ENCODE results near the gene PPFIA2.

The PPFIA2 gene

DNA sequence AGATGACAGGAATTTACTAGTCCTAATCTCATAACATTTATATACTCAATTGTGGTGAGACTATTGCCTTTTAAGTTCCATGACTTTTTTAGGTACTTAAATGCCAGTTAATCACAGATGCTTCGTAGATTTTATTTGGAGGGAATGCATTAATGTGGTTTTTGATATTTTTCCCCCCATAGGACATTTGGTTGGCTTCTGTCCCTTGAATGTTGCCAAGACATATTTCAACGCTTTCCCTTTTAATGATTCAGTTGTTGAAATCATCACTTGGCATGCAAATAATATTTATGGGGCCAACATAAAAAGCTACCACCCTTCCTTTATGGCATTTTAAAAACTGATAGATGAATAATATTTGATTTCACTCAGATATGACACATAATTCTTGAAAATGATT, 509.2 kb downstream of the PPFIA2 start:
- H3K36me3 ChIP-seq = no peaks in the 10 kb centered on the region
- H3K27me3 ChIP-seq = peaks cover 3% of the 10 kb centered on the region
- no peak overlapping the region for H3K4me3 ChIP-seq (ENCODE audit: low read depth, low read length)
- H3K4me1 ChIP-seq = no peaks in the 10 kb centered on the region
- H3K9me3 ChIP-seq = no peaks in the 10 kb centered on the region
- TF ChIP-seq, protein P1, sequence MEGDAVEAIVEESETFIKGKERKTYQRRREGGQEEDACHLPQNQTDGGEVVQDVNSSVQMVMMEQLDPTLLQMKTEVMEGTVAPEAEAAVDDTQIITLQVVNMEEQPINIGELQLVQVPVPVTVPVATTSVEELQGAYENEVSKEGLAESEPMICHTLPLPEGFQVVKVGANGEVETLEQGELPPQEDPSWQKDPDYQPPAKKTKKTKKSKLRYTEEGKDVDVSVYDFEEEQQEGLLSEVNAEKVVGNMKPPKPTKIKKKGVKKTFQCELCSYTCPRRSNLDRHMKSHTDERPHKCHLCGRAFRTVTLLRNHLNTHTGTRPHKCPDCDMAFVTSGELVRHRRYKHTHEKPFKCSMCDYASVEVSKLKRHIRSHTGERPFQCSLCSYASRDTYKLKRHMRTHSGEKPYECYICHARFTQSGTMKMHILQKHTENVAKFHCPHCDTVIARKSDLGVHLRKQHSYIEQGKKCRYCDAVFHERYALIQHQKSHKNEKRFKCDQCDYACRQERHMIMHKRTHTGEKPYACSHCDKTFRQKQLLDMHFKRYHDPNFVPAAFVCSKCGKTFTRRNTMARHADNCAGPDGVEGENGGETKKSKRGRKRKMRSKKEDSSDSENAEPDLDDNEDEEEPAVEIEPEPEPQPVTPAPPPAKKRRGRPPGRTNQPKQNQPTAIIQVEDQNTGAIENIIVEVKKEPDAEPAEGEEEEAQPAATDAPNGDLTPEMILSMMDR (IDR thresholded peaks at IDR 0.05; ENCODE audit: low read depth, low read length) = no peak
- DNase-seq = no peak

DNA sequence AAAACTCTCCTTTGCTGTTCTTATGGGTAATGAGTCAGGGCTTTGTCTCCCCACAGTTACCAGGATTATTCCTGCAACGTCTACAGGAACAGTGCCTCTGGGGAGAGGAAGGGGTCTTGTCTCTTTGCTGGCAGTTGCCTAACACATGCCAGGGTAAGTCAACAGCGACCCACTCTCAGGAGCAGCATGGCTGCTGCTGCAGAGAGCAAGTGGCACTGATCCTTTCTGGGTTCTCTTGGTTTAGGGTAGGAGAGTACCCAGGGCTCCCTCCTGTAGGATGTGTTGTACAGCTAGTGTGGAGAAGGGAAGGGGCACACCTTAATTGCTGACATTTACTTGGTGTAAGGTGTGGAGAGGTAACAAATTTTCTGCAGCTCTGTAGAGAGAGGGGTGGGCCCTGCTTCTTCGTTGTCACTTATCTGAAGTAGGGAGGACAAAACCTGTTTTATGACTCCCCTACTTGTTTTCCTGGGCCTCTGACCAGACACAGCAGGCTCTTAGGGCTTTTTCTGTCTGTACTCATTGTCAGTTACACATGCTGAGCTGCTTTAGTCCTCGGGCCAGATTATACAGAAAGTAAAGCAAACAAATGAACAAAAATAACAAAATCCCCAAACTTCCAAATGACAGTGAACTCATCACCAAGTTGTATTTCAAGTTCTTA, 513.1 kb downstream of the PPFIA2 start:
- Histone ChIP-seq H3K9me3 (no peaks in the 10 kb centered on the region), H3K4me3 (ENCODE audit: low read depth, low read length) (no peak overlapping the region), H3K27me3 (peaks cover 3% of the 10 kb centered on the region), H3K36me3 (no peaks in the 10 kb centered on the region), H3K4me1 (no peaks in the 10 kb centered on the region)
- no peak for DNase-seq
- TF ChIP-seq, protein P1 (IDR thresholded peaks at IDR 0.05; ENCODE audit: low read depth, low read length) = no peak

DNA sequence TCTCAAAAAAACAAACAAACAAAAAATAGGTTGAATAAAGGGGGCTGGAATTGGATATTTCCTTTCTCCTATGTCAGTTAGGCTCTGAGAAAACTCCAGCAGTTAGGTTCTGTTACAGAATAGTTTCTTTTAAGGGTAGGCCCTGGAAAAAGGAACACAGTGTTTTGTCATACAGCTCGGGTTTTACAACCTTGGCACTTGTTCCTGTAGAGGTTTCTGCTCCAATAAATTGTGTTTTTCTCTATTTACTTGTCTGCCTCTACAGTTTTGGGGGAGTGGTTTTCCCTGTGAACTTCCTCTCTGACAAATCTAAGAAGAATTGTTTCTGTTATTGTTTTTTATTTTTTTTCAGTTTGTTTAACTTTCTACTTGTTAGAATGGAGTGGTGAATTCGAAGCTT, 513.7 kb downstream of the PPFIA2 start:
- Histone ChIP-seq H3K27me3 (peaks cover 3% of the 10 kb centered on the region; the same call in 1 of the 2 replicates), H3K4me3 (ENCODE audit: low read depth, low read length) (no peak overlapping the region), H3K36me3 (no peaks in the 10 kb centered on the region), H3K9me3 (no peaks in the 10 kb centered on the region), H3K4me1 (no peaks in the 10 kb centered on the region)
- TF ChIP-seq, protein P1 (IDR thresholded peaks at IDR 0.05; ENCODE audit: low read depth, low read length) = no peak
- no peak for DNase-seq

DNA sequence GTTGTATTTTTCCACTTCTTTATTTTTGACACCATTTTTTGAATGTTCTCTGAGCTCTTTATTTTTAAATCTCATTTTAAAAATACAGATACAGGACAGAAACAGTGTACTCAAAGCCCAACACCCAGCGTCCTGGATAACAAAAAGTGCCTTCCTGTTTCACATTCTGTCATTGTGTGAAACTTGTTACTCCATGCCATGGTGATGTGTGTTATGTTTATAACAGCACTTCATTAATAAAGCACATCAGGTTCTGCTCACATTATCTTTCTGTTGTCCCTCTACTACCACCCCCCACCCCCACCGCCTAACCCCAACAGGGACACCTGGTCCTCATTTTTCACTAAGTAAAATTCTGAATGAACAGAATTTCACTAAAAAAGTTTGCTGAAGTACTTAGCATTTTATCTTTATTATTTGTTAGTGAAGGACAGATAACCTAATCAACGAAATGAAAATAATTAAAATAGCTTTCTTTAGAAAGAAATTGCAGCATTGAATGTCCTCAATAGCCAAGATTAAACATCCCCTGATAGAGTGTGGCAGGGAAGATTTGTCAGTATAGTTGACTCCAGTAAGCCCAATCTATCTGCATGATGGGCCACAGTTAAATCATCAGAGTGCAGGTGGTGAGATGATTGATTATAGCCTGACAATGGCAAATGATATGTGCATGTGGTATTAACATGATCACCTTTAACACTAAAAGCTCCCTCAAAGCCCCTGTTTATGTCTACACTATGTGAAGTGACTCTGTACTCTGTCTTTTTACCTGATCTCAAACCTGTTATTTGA, 527.4 kb downstream of the PPFIA2 start:
- Histone ChIP-seq H3K36me3 (no peaks in the 10 kb centered on the region), H3K4me3 (ENCODE audit: low read depth, low read length) (no peak overlapping the region), H3K27me3 (no peaks in the 10 kb centered on the region), H3K9me3 (no peaks in the 10 kb centered on the region), H3K4me1 (no peaks in the 10 kb centered on the region)
- TF ChIP-seq, protein P1 (IDR thresholded peaks at IDR 0.05; ENCODE audit: low read depth, low read length) = no peak
- DNase-seq = no peak

DNA sequence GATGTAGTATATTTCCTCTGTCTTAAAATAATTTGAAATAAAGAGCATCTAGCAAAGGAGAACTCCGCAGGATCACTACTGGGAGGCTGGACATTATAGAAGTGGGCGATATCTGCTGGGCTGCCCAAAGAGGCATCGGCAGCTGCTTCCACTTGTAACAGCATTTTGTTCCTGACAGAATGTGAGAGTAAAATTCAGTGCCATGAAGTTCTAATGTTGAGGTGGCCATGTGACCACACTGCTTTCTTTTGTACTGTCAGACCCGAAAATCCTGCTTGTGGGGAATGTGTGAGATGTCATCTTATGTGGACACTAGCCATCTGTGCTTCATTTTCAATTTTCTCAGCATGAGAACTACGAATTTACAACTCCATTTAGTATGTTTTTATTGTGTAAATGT, 529.4 kb downstream of the PPFIA2 start:
- Histone ChIP-seq H3K9me3 (no peaks in the 10 kb centered on the region), H3K27me3 (peaks cover 4% of the 10 kb centered on the region; the same call in 1 of the 2 replicates), H3K36me3 (no peaks in the 10 kb centered on the region), H3K4me3 (ENCODE audit: low read depth, low read length) (no peak overlapping the region), H3K4me1 (no peaks in the 10 kb centered on the region)
- DNase-seq = no peak
- TF ChIP-seq, protein P1 (IDR thresholded peaks at IDR 0.05; ENCODE audit: low read depth, low read length) = no peak

DNA sequence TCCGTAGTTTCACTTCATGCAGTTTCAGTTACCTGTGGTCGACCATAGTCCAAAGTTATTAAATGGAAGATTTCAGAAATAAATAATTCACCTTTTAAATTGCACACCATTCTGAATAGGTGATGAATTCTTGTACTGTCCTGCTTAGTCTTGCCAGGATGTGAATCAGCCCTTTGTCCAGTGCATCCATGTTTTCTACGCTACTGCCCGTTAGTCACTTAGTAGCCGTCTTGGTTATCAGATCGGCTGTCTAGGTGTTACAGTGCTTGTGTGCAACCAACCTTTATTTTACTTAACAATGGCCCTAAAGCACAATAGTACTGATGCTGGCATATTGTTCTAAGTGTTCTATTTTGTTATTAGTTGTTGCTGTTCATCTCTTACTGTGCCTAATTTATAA, 534.5 kb downstream of the PPFIA2 start:
- no peaks in the 10 kb centered on the region for H3K4me1 ChIP-seq
- H3K9me3 ChIP-seq = no peaks in the 10 kb centered on the region
- peaks cover 10% of the 10 kb centered on the region; the same call in 1 of the 2 replicates for H3K27me3 ChIP-seq
- no peaks in the 10 kb centered on the region for H3K36me3 ChIP-seq
- no peak for DNase-seq
- no peak overlapping the region for H3K4me3 ChIP-seq (ENCODE audit: low read depth, low read length)
- TF ChIP-seq, protein P1 (IDR thresholded peaks at IDR 0.05; ENCODE audit: low read depth, low read length) = no peak
